Measurements from ENCODE around the gene SPACA7.

The SPACA7 gene

GRCh38 chr13:112347986-112348385 lies 28.2 kb upstream of the SPACA7 start:
- TF ChIP-seq, protein P1, sequence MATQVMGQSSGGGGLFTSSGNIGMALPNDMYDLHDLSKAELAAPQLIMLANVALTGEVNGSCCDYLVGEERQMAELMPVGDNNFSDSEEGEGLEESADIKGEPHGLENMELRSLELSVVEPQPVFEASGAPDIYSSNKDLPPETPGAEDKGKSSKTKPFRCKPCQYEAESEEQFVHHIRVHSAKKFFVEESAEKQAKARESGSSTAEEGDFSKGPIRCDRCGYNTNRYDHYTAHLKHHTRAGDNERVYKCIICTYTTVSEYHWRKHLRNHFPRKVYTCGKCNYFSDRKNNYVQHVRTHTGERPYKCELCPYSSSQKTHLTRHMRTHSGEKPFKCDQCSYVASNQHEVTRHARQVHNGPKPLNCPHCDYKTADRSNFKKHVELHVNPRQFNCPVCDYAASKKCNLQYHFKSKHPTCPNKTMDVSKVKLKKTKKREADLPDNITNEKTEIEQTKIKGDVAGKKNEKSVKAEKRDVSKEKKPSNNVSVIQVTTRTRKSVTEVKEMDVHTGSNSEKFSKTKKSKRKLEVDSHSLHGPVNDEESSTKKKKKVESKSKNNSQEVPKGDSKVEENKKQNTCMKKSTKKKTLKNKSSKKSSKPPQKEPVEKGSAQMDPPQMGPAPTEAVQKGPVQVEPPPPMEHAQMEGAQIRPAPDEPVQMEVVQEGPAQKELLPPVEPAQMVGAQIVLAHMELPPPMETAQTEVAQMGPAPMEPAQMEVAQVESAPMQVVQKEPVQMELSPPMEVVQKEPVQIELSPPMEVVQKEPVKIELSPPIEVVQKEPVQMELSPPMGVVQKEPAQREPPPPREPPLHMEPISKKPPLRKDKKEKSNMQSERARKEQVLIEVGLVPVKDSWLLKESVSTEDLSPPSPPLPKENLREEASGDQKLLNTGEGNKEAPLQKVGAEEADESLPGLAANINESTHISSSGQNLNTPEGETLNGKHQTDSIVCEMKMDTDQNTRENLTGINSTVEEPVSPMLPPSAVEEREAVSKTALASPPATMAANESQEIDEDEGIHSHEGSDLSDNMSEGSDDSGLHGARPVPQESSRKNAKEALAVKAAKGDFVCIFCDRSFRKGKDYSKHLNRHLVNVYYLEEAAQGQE (IDR thresholded peaks at IDR 0.05; ENCODE audit: insufficient read depth in 1 of 2, low read depth in 2 of 2, low read length in 2 of 2) = no peak
- TF ChIP-seq SIN3A (IDR thresholded peaks at IDR 0.05; ENCODE audit: borderline replicate concordance, insufficient read depth, low read length) (no peak), TAF1 (IDR thresholded peaks at IDR 0.05; ENCODE audit: borderline replicate concordance, insufficient read depth, low read length) (no peak), FOXP2 (optimal IDR thresholded peaks at IDR 0.05; ENCODE audit: borderline replicate concordance, extremely low read depth, extremely low read length, insufficient read depth) (no peak), POLR2AphosphoS5 (IDR thresholded peaks at IDR 0.05; ENCODE audit: low read depth, low read length) (no peak)

DNA sequence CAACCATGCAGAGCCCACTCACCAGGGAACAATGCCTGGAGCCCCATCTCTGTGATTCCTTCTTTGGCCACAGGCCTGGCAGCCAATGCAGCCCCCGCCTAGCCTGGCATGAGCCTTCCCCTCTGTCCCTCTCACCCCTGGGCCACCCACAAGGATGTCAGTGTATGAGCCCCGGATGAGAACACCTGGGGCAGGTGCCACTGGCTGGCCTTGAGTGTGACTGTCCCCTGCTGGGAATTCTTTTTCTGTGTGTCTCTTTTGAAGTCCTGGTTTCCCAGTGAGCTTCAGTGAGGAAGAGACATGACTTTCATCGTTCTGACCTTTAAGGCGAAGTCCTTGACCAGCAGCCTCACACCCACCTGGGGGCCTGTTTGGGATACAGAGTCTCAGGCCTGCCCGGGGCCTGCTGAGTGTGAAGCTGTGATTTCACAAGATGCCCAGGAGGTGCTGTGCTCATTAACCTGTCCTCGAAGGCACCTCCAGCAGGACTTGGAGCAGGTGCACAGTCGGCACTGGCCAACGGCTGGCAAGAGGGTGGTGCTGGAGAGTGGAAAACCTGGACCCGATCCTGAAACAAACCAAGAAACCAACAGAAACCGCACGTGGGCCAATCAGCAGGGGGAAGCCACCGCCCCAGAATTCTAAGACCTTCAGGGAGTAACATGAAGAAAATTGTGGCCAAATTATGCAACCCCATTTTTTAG lies 27.4 kb upstream of the SPACA7 start:
- no peak for TF ChIP-seq TAF1 (IDR thresholded peaks at IDR 0.05; ENCODE audit: borderline replicate concordance, insufficient read depth, low read length)

GRCh38 chr13:112349681-112350080 lies 26.5 kb upstream of the SPACA7 start:
- TF ChIP-seq TAF1 (IDR thresholded peaks at IDR 0.05; ENCODE audit: borderline replicate concordance, insufficient read depth, low read length) (no peak), POLR2AphosphoS5 (IDR thresholded peaks at IDR 0.05; ENCODE audit: low read depth, low read length) (no peak), SIN3A (IDR thresholded peaks at IDR 0.05; ENCODE audit: borderline replicate concordance, insufficient read depth, low read length) (no peak), FOXP2 (optimal IDR thresholded peaks at IDR 0.05; ENCODE audit: borderline replicate concordance, extremely low read depth, extremely low read length, insufficient read depth) (no peak)
- TF ChIP-seq, protein P1 (IDR thresholded peaks at IDR 0.05; ENCODE audit: insufficient read depth in 1 of 2, low read depth in 2 of 2, low read length in 2 of 2) = no peak

GRCh38 chr13:112350300-112350699 lies 25.9 kb upstream of the SPACA7 start:
- TF ChIP-seq SIN3A (IDR thresholded peaks at IDR 0.05; ENCODE audit: borderline replicate concordance, insufficient read depth, low read length) (no peak), POLR2AphosphoS5 (IDR thresholded peaks at IDR 0.05; ENCODE audit: low read depth, low read length) (no peak), FOXP2 (optimal IDR thresholded peaks at IDR 0.05; ENCODE audit: borderline replicate concordance, extremely low read depth, extremely low read length, insufficient read depth) (no peak), TAF1 (IDR thresholded peaks at IDR 0.05; ENCODE audit: borderline replicate concordance, insufficient read depth, low read length) (no peak)
- TF ChIP-seq, protein P1 (IDR thresholded peaks at IDR 0.05; ENCODE audit: insufficient read depth in 1 of 2, low read depth in 2 of 2, low read length in 2 of 2) = no peak

DNA sequence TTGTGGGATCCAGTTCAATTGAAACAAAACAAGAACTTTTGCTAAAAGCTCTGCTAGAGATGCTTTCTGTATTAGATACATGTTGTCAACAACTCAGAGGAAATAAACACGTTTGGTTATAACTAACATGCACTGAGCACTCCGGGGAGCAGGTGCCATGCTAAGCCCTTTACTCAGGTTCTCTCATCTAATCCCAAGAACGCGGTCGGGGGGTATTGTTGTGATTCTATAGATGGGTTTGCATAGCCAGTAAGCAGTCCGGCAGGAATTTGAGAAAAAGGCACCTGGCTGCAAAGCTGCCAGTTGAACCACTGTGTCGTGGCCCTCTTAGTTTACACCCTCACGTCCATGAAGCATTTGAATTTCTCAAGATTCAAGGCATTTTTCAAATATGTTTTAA lies 24.3 kb upstream of the SPACA7 start:
- no peak for TF ChIP-seq TAF1 (IDR thresholded peaks at IDR 0.05; ENCODE audit: borderline replicate concordance, insufficient read depth, low read length)
- no peak for TF ChIP-seq POLR2AphosphoS5 (IDR thresholded peaks at IDR 0.05; ENCODE audit: low read depth, low read length)

GRCh38 chr13:112353856-112354255 lies 22.3 kb upstream of the SPACA7 start:
- TF ChIP-seq POLR2AphosphoS5 (IDR thresholded peaks at IDR 0.05; ENCODE audit: low read depth, low read length) = no peak
- no peak for TF ChIP-seq FOXP2 (optimal IDR thresholded peaks at IDR 0.05; ENCODE audit: borderline replicate concordance, extremely low read depth, extremely low read length, insufficient read depth)

Data from PFSK-1 (cell line).